Measurements from ENCODE around the gene GABBR2. TPM values are rescaled to one million over a fixed set of nuclear protein-coding genes. Genes with fewer than 3 reads are reported as not detected.
"Not testable (repeated sequence)": the region's sequence is repeated elsewhere in the genome, so short reads cannot be mapped to it uniquely, and the experiment has no call there.

GABBR2 gene
- total RNA-seq, 1 experiment from 2014 or later, result 0.23 TPM

GRCh38 chr9:98502976-98503325, 205.8 kb downstream of the GABBR2 start:
- Mint-ChIP-seq H3K4me1 (ENCODE audit: low read depth, unreplicated experiment) (peaks cover 6% of the 10 kb centered on the region), H3K36me3 (ENCODE audit: insufficient read depth, unreplicated experiment) (no peaks in the 10 kb centered on the region), H3K27ac (ENCODE audit: unreplicated experiment) (no peak overlapping the region), H3K4me3 (ENCODE audit: unreplicated experiment) (no peak overlapping the region), H3K27me3 (ENCODE audit: insufficient read depth, unreplicated experiment) (peaks cover 2% of the 10 kb centered on the region), H3K9me3 (ENCODE audit: unreplicated experiment) (no peaks in the 10 kb centered on the region)
- Histone ChIP-seq H3K36me3 (ENCODE audit: control insufficient read depth, insufficient read depth, low read length) (no peaks in the 10 kb centered on the region), H3K4me1 (no peaks in the 10 kb centered on the region), H3K27me3 (replicated peaks; ENCODE audit: control insufficient read depth, insufficient read depth, low read length) (no peaks in the 10 kb centered on the region), H3K4me3 (ENCODE audit: low read depth, low read length) (no peak overlapping the region), H3K9me3 (no peaks in the 10 kb centered on the region)
- intact Hi-C loops (cut with micrococcal nuclease; ENCODE audit: unreplicated experiment), result no loop called here
- TF ChIP-seq CTCF (IDR thresholded peaks at IDR 0.05; ENCODE audit: insufficient read depth in 1 of 2, low read depth in 1 of 2, low read length in 1 of 2, severe bottlenecking in 1 of 2, unreplicated experiment in 1 of 2), result no peak
- DNase-seq, result no peak
- POLR2A ChIA-PET, result no interaction called here
- CTCF ChIA-PET, result no interaction called here
- no TSS peak for BruUV-seq (replicated peaks)

- TF ChIP-seq CTCF (IDR thresholded peaks at IDR 0.05; ENCODE audit: insufficient read depth in 1 of 2, low read depth in 1 of 2, low read length in 1 of 2, severe bottlenecking in 1 of 2, unreplicated experiment in 1 of 2), result no peak
- POLR2A ChIA-PET, result no interaction called here
- H3K4me1 ChIP-seq, result no peaks in the 10 kb centered on the region
- Mint-ChIP-seq H3K27me3 (ENCODE audit: insufficient read depth, unreplicated experiment) (peaks cover 2% of the 10 kb centered on the region), H3K4me3 (ENCODE audit: unreplicated experiment) (no peak overlapping the region), H3K9me3 (ENCODE audit: unreplicated experiment) (no peaks in the 10 kb centered on the region), H3K27ac (ENCODE audit: unreplicated experiment) (no peak overlapping the region), H3K36me3 (ENCODE audit: insufficient read depth, unreplicated experiment) (no peaks in the 10 kb centered on the region), H3K4me1 (ENCODE audit: low read depth, unreplicated experiment) (peaks cover 6% of the 10 kb centered on the region)
- no peaks in the 10 kb centered on the region for H3K9me3 ChIP-seq
- no peak overlapping the region for H3K4me3 ChIP-seq (ENCODE audit: low read depth, low read length)
- intact Hi-C loops (cut with micrococcal nuclease; ENCODE audit: unreplicated experiment), result no loop called here
- H3K27me3 ChIP-seq (replicated peaks; ENCODE audit: control insufficient read depth, insufficient read depth, low read length), result no peaks in the 10 kb centered on the region
- no TSS peak for BruUV-seq (replicated peaks)
- DNase-seq, result no peak
- no peaks in the 10 kb centered on the region for H3K36me3 ChIP-seq (ENCODE audit: control insufficient read depth, insufficient read depth, low read length)
- CTCF ChIA-PET, result no interaction called here
These were observed 206.3 kb downstream of the GABBR2 start for GRCh38 chr9:98502311-98502975.

GRCh38 chr9:98501819-98502218, 206.9 kb downstream of the GABBR2 start:
- peaks cover 2% of the 10 kb centered on the region for H3K27me3 Mint-ChIP-seq (ENCODE audit: insufficient read depth, unreplicated experiment)
- no peak for DNase-seq
- intact Hi-C loops (cut with micrococcal nuclease; ENCODE audit: unreplicated experiment), result no loop called here
- TF ChIP-seq CTCF (IDR thresholded peaks at IDR 0.05; ENCODE audit: insufficient read depth in 1 of 2, low read depth in 1 of 2, low read length in 1 of 2, severe bottlenecking in 1 of 2, unreplicated experiment in 1 of 2), result no peak
- Histone ChIP-seq H3K4me1 (no peaks in the 10 kb centered on the region), H3K27me3 (replicated peaks; ENCODE audit: control insufficient read depth, insufficient read depth, low read length) (no peaks in the 10 kb centered on the region), H3K36me3 (ENCODE audit: control insufficient read depth, insufficient read depth, low read length) (no peaks in the 10 kb centered on the region), H3K9me3 (no peaks in the 10 kb centered on the region), H3K4me3 (ENCODE audit: low read depth, low read length) (no peak overlapping the region)
- H3K27ac Mint-ChIP-seq (ENCODE audit: unreplicated experiment), result no peak overlapping the region
- peaks cover 6% of the 10 kb centered on the region for H3K4me1 Mint-ChIP-seq (ENCODE audit: low read depth, unreplicated experiment)
- H3K36me3 Mint-ChIP-seq (ENCODE audit: insufficient read depth, unreplicated experiment), result no peaks in the 10 kb centered on the region
- ChIA-PET POLR2A (no interaction called here), CTCF (interaction anchor here (0.6 kb wide), 1 partner anchor 75 kb away, joined by 3 read pairs; no protein-coding TSS in a partner anchor)
- no TSS peak for BruUV-seq (replicated peaks)
- H3K4me3 Mint-ChIP-seq (ENCODE audit: unreplicated experiment), result no peak overlapping the region
- H3K9me3 Mint-ChIP-seq (ENCODE audit: unreplicated experiment), result no peaks in the 10 kb centered on the region

GRCh38 chr9:98501259-98501658, 207.5 kb downstream of the GABBR2 start:
- DNase-seq; H3K36me3 Mint-ChIP-seq (ENCODE audit: insufficient read depth, unreplicated experiment); CTCF ChIA-PET; BruUV-seq (replicated peaks); H3K9me3 ChIP-seq; H3K4me3 ChIP-seq (ENCODE audit: low read depth, low read length); H3K27me3 ChIP-seq (replicated peaks; ENCODE audit: control insufficient read depth, insufficient read depth, low read length); H3K9me3 Mint-ChIP-seq (ENCODE audit: unreplicated experiment); H3K4me1 Mint-ChIP-seq (ENCODE audit: low read depth, unreplicated experiment); H3K4me3 Mint-ChIP-seq (ENCODE audit: unreplicated experiment); POLR2A ChIA-PET; H3K27me3 Mint-ChIP-seq (ENCODE audit: insufficient read depth, unreplicated experiment); H3K27ac Mint-ChIP-seq (ENCODE audit: unreplicated experiment); intact Hi-C loops (cut with micrococcal nuclease; ENCODE audit: unreplicated experiment); H3K36me3 ChIP-seq (ENCODE audit: control insufficient read depth, insufficient read depth, low read length); H3K4me1 ChIP-seq: not testable (repeated sequence)

Data from Caco-2 (cell line).